Keratinocyte (primary cell): ENCODE results near the gene ANKRD55. TPM values are rescaled to one million over a fixed set of nuclear protein-coding genes. Genes with fewer than 3 reads are reported as not detected.

Experiments used
- DNase-seq: peaks from one replicate; pipeline ENCODE4 v3.0.0-alpha.2; 2011; ENCODE audit warnings: low read depth, missing footprints, low spot score
- FAIRE-seq: peaks from 2 replicates; lab custom pipeline; 2011; peaks lifted over from hg19 to GRCh38; lab: Jason Lieb, UNC
- H2AFZ ChIP-seq: 2 replicates; pipeline ENCODE4 v1.6.0; 2012; ENCODE audit warnings: low read length, control low read depth, inconsistent platforms; ENCODE audit not compliant: control insufficient read depth
- H3K27ac ChIP-seq: 2 replicates; pipeline ENCODE4 v1.5.1; 2011; ENCODE audit warnings: low read length; ENCODE audit not compliant: control insufficient read depth, insufficient read depth
- H3K27me3 ChIP-seq: 3 replicates; pipeline ENCODE4 v1.6.0; 2011; ENCODE audit warnings: low read length; ENCODE audit not compliant: control insufficient read depth, insufficient read depth; ENCODE audit errors: extremely low read depth
- H3K36me3 ChIP-seq, 2 experiments: 2 replicates in 1 of 2; 3 replicates in 1 of 2; pipeline ENCODE4 v1.5.1; 2011; ENCODE audit warnings: low read length in 2 of 2, mild to moderate bottlenecking in 1 of 2; ENCODE audit not compliant: control insufficient read depth in 2 of 2, insufficient read depth in 2 of 2; ENCODE audit errors: extremely low read depth in 1 of 2
- H3K4me1 ChIP-seq: 3 replicates; pipeline ENCODE4 v1.5.1; 2011; ENCODE audit warnings: low read length; ENCODE audit not compliant: control insufficient read depth, insufficient read depth; ENCODE audit errors: extremely low read depth
- H3K4me2 ChIP-seq: 3 replicates; pipeline ENCODE4 v1.6.0; 2011; ENCODE audit warnings: low read depth, low read length; ENCODE audit not compliant: control insufficient read depth, insufficient read depth; ENCODE audit errors: extremely low read depth
- H3K4me3 ChIP-seq, 3 experiments: fragments of 200-600 bp in 1 of 3; sonication (generic) in 1 of 3; 2 replicates in 2 of 3; 3 replicates in 1 of 3; pipeline ENCODE4 v1.5.1; 2011 to 2016; ENCODE audit warnings: low read length in 3 of 3, mild to moderate bottlenecking in 3 of 3, control low read depth in 2 of 3, inconsistent platforms in 1 of 3, low read depth in 1 of 3, mixed read lengths in 1 of 3, mixed run types in 1 of 3, moderate library complexity in 1 of 3; ENCODE audit not compliant: control insufficient read depth in 2 of 3, insufficient read depth in 2 of 3; ENCODE audit errors: extremely low read depth in 1 of 3
- H3K79me2 ChIP-seq: 2 replicates; pipeline ENCODE4 v1.6.0; 2012; ENCODE audit warnings: low read length; ENCODE audit not compliant: control insufficient read depth, insufficient read depth
- H3K9ac ChIP-seq: 3 replicates; pipeline ENCODE4 v1.6.0; 2011; ENCODE audit warnings: low read length; ENCODE audit not compliant: control insufficient read depth, insufficient read depth; ENCODE audit errors: extremely low read depth
- H3K9me1 ChIP-seq: 3 replicates; pipeline ENCODE4 v1.6.0; 2011; ENCODE audit warnings: low read length; ENCODE audit not compliant: control insufficient read depth, insufficient read depth; ENCODE audit errors: extremely low read depth
- H3K9me3 ChIP-seq: 2 replicates; pipeline ENCODE4 v1.5.1; 2012; ENCODE audit warnings: low read depth, low read length; ENCODE audit not compliant: control insufficient read depth
- H4K20me1 ChIP-seq: 3 replicates; pipeline ENCODE4 v1.6.0; 2011; ENCODE audit warnings: low read length; ENCODE audit not compliant: control insufficient read depth, insufficient read depth; ENCODE audit errors: extremely low read depth
- EZH2 ChIP-seq: IDR thresholded peaks from one replicate; pipeline ENCODE4 v1.6.1; 2012; ENCODE audit warnings: inconsistent platforms, mild to moderate bottlenecking, low read length, moderate library complexity
- dilution Hi-C: fragments of 300-500 bp; cut with MboI; formaldehyde crosslinking; loops from one replicate; pipeline ENCODE4 v1.7.0; 2020; ENCODE audit warnings: low sequenced_read_pairs; ENCODE audit not compliant: extremely low pct_ligation_motif_present
- polyA plus RNA-seq, 5 experiments: library from polyadenylated mRNA; depleted of rRNA in 3 of 5; stranded (reverse) in 3 of 5; stranded (forward) in 1 of 5; unstranded in 1 of 5; fragments of >200 nt; gene quantifications; 1 replicate in 1 of 5; 2 replicates in 3 of 5; 3 replicates in 1 of 5; pipeline versions ENCODE4 v1.2.1 to v1.2.3, GENCODE V29; 2011 to 2012; ENCODE audit warnings: missing spikeins in 2 of 5, low read depth in 1 of 5, low replicate concordance in 1 of 5
- TF ChIP-seq, protein P1 (sequence below), 3 experiments: IDR thresholded peaks in 1 of 3; conservative IDR thresholded peaks in 1 of 3; optimal IDR thresholded peaks in 1 of 3; 2 replicates in 2 of 3; 3 replicates in 1 of 3; pipeline versions ENCODE3 to v1.5.1; 2011; ENCODE audit warnings: low read length in 3 of 3, mild to moderate bottlenecking in 3 of 3, moderate library complexity in 2 of 3, control low read depth in 1 of 3, inconsistent platforms in 1 of 3; ENCODE audit not compliant: insufficient read depth in 2 of 3; ENCODE audit errors: extremely low read depth in 1 of 3

Gene ANKRD55
- polyA plus RNA-seq, 1 donor (not counting 4 experiments of a cell fraction or from before 2014, with no cell fraction given) = not detected

DNA sequence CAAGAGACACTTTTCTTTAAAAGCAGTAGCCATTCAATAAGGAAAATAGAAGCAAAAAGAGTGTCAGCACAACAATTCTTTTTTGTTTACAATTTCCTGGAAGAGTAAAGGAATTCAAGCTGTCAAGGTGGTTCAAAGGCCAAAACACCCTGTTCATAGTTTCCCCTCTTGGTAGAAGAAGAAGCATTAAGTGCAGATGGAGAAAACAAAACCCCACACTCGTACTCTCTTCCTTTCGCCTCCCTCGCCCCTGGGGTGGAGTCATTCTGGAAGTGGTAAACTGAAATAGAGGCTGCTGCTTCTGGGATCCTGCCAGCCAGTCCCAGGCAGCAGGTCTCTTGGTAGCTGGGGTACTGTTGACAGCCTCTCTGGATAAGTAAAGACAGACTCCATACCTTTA lies 105.0 kb downstream of the ANKRD55 start:
- TF ChIP-seq, protein P1, sequence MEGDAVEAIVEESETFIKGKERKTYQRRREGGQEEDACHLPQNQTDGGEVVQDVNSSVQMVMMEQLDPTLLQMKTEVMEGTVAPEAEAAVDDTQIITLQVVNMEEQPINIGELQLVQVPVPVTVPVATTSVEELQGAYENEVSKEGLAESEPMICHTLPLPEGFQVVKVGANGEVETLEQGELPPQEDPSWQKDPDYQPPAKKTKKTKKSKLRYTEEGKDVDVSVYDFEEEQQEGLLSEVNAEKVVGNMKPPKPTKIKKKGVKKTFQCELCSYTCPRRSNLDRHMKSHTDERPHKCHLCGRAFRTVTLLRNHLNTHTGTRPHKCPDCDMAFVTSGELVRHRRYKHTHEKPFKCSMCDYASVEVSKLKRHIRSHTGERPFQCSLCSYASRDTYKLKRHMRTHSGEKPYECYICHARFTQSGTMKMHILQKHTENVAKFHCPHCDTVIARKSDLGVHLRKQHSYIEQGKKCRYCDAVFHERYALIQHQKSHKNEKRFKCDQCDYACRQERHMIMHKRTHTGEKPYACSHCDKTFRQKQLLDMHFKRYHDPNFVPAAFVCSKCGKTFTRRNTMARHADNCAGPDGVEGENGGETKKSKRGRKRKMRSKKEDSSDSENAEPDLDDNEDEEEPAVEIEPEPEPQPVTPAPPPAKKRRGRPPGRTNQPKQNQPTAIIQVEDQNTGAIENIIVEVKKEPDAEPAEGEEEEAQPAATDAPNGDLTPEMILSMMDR (optimal IDR thresholded peaks at IDR 0.05 in 1 of 3, IDR thresholded peaks at IDR 0.05 in 1 of 3, conservative IDR thresholded peaks at IDR 0.05 in 1 of 3; ENCODE audit: extremely low read depth in 1 of 3, insufficient read depth in 2 of 3, low read length in 3 of 3) = no peak
- Histone ChIP-seq H3K4me1 (peaks cover 12% of the 10 kb centered on the region), H4K20me1 (no peaks in the 10 kb centered on the region), H3K27me3 (no peaks in the 10 kb centered on the region), H3K9me1 (no peaks in the 10 kb centered on the region), H3K79me2 (no peaks in the 10 kb centered on the region), H3K9ac (no peak overlapping the region), H2AFZ (no peak overlapping the region), H3K27ac (no peak overlapping the region), H3K9me3 (no peaks in the 10 kb centered on the region), H3K36me3 (no peaks in the 10 kb centered on the region), H3K4me2 (no peak overlapping the region), H3K4me3 (no peak overlapping the region)
- FAIRE-seq = no peak
- dilution Hi-C loops = no loop called here
- DNase-seq = no peak

DNA sequence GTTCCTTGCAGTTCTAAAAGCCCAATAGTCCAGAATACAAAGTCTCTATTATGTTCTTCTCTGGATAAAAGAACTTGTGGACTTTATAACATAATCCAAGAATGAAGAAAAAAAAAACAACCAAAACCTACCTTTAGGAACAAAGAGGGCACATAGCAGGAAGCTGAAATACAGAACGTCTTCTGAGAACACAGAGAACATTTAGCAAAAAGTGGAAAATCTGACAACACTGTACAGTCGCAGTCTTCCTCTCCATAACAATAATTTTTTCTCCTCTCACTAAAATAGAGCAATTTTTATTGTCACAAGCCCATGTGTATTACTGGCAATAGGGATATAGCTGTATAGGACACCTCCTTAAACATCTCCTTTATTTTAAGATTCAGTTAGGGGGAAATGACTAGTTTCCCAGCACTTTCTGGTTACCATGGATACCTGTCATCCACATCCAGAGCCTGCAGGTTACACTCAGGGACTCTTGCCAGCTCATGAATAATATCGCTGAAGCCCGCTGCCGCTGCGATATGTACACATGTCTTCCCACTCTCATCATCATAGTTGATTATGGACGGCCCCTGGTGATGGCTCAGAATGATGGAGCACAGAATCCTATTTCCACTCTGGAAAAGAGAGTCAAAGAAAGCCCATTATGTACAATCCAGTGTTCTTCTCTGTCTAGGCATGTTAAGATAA lies 106.5 kb downstream of the ANKRD55 start:
- TF ChIP-seq EZH2 = no peak
- TF ChIP-seq, protein P1 (optimal IDR thresholded peaks at IDR 0.05 in 1 of 3, IDR thresholded peaks at IDR 0.05 in 1 of 3, conservative IDR thresholded peaks at IDR 0.05 in 1 of 3; ENCODE audit: extremely low read depth in 1 of 3, insufficient read depth in 2 of 3, low read length in 3 of 3) = no peak
- no peaks in the 10 kb centered on the region for H3K79me2 ChIP-seq
- H3K36me3 ChIP-seq = no peaks in the 10 kb centered on the region
- H2AFZ ChIP-seq = no peak overlapping the region
- DNase-seq = no peak
- dilution Hi-C loops = no loop called here
- H3K27ac ChIP-seq = no peak overlapping the region
- no peaks in the 10 kb centered on the region for H3K27me3 ChIP-seq
- H3K4me2 ChIP-seq = no peak overlapping the region
- H3K4me1 ChIP-seq = peaks cover 12% of the 10 kb centered on the region
- H3K4me3 ChIP-seq = no peak overlapping the region
- no peak overlapping the region for H3K9ac ChIP-seq
- no peaks in the 10 kb centered on the region for H4K20me1 ChIP-seq
- FAIRE-seq = no peak
- H3K9me1 ChIP-seq = no peaks in the 10 kb centered on the region
- no peaks in the 10 kb centered on the region for H3K9me3 ChIP-seq
